ENCODE results near the gene LAMA5.

DNA sequence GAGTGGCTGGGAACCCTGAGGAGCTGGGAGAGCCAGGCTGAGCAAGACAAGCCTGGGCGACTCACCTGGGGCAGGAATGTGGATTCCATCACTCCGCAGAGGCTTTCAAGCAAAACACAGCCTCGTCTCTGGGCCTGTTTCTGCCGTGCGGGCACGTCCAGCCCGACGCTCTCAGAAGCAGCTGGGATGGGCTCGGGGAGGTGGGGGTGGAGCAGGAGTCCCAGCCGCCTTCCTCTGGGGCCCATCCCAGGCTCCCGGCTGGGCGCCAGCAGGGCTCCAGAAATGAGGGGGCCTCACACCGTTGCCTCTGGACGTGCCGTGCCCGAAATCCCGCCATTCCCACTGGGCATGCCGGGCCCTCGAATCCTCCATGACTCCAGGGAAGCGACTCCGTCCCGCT lies 11.1 kb upstream of the LAMA5 start:
- TF ChIP-seq, protein P1, sequence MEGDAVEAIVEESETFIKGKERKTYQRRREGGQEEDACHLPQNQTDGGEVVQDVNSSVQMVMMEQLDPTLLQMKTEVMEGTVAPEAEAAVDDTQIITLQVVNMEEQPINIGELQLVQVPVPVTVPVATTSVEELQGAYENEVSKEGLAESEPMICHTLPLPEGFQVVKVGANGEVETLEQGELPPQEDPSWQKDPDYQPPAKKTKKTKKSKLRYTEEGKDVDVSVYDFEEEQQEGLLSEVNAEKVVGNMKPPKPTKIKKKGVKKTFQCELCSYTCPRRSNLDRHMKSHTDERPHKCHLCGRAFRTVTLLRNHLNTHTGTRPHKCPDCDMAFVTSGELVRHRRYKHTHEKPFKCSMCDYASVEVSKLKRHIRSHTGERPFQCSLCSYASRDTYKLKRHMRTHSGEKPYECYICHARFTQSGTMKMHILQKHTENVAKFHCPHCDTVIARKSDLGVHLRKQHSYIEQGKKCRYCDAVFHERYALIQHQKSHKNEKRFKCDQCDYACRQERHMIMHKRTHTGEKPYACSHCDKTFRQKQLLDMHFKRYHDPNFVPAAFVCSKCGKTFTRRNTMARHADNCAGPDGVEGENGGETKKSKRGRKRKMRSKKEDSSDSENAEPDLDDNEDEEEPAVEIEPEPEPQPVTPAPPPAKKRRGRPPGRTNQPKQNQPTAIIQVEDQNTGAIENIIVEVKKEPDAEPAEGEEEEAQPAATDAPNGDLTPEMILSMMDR (IDR thresholded peaks at IDR 0.05; ENCODE audit: poor library complexity) = no peak
- TF ChIP-seq EZH2phosphoT487 (IDR thresholded peaks at IDR 0.05; ENCODE audit: low read depth, severe bottlenecking, unreplicated experiment) (no peak), EZH2 (IDR thresholded peaks at IDR 0.05; ENCODE audit: borderline replicate concordance) (no peak)
